HG02759 (cell line): ENCODE data around the gene INTS2.
"Not testable (repeated sequence)": the region's sequence is repeated elsewhere in the genome, so short reads cannot be mapped to it uniquely, and the experiment has no call there.

Experiments
- ATAC-seq: cut with Tn5 transposase; IDR thresholded peaks from one replicate; pipeline ENCODE4 v1.9.1; 2021; ENCODE audit warnings: mild to moderate bottlenecking, moderate library complexity; ENCODE audit not compliant: unreplicated experiment

The INTS2 gene

DNA sequence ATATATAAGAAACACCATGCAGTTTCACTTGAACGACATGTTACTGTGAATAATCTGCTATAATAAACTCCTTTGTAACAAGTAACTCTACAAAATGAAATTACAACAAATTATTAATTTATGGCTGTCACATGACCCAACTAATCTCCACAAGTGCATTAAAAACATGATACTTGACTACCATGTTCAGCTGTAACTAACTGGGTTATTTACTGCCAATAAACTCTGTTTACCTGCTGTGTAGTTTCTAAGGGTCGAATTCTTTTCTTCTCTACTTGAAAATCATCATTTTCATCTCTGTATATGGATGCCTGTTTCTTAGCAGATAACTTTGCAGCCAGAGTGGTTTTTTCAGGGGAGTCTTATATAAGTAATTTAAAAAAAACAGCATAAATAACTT, 78.9 kb downstream of the INTS2 start:
- ATAC-seq, result no peak

- no peak for ATAC-seq
Measured at GRCh38 chr17:61848247-61848646, 79.5 kb downstream of the INTS2 start.

DNA sequence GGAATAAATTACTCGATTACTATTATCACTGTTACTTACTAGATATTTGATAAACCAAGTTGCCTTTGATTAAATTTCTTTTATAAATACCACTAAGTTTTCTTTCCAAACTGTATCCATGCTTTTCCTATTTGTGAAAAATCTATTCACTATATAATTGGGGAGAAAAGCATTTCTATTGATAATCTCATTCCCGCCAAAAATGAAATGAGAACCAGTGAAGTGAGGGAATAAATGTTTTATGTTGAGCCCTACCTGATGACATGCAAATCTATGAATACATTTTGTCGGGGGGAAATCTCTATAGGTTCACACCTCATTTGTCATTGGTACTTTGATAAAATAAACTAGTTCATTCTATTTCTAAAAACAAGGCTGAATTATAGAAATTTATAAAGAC, 80.1 kb downstream of the INTS2 start:
- ATAC-seq, result no peak

GRCh38 chr17:61846761-61847375, 80.9 kb downstream of the INTS2 start:
- ATAC-seq, result no peak

DNA sequence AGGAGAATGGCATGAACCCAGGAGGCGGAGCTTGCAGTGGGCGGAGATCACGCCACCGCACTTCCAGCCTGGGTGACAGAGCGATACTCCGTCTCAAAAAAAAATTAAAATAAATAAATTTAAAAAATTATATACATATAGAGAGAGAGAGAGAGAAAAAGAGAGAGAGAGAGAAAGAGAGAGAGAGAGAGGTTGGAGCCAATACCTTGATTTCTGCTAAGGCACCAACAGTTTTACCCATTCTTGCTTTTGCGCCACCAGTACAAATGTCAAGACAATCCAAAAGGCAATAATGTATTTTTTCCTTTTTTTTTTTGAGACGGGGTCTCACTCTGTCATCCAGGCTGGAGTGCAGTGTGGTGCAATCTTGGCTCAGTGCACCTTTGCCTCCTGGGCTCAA, 81.7 kb downstream of the INTS2 start:
- ATAC-seq, result no peak

DNA sequence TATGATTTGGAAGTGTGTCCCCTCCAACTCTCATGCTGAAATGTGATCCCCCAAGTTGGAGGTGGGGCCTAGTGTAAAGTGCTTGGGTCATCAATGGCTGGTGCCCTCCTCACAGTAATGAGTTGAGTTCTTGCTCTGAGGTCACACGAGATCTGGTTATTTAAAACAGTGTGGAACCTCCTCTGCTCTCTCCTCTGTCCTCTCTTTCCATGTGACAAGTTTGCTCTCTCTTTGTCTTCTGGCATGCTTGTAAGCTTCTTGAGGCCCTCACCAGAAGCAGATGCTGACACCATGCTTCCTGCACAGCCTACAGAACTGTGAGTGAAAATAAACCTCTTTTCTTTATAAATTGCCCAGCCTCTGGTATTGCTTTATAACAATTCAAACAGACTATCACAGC, 84.3 kb downstream of the INTS2 start:
- no peak for ATAC-seq

- ATAC-seq, result no peak
Measured at GRCh38 chr17:61842899-61843298, 84.9 kb downstream of the INTS2 start.

GRCh38 chr17:61839300-61839786, 88.4 kb downstream of the INTS2 start:
- no peak for ATAC-seq

- ATAC-seq, result no peak
Measured at GRCh38 chr17:61837175-61838051, 90.4 kb downstream of the INTS2 start.

GRCh38 chr17:61836266-61837174, 91.3 kb downstream of the INTS2 start:
- no peak for ATAC-seq

- no peak for ATAC-seq
Measured at GRCh38 chr17:61835606-61836005, 92.2 kb downstream of the INTS2 start.

GRCh38 chr17:61834610-61835009, 93.2 kb downstream of the INTS2 start:
- ATAC-seq, result no peak

DNA sequence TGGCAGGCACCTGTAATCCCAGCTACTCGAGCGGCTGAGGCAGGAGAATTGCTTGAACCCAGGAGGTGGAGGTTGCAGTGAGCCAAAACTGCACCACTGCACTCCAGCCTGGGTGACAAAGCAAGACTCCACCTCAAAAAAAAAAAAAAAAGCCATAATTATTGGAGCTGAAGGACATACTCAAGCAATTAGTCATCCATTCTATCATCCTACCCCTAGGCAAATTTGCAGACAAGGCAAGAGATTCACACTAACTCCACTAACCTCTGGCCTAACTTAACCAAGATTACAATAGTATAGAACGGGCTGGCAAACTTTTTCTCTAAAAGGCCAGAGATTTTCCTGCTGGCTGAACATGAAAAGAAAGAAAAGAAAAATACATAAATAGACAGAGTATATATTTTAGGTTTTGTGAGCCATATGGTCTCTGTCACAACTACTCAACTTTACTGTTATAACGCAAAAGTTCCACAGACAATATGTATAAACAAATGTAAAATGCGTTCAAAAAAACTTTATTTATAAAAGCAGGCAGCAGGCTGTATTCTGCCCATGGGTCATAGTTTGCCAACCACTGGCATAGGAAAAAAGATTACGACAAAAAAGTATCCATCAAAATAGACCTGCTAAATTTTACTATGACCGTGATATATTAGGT, 94.1 kb downstream of the INTS2 start:
- no peak for ATAC-seq

DNA sequence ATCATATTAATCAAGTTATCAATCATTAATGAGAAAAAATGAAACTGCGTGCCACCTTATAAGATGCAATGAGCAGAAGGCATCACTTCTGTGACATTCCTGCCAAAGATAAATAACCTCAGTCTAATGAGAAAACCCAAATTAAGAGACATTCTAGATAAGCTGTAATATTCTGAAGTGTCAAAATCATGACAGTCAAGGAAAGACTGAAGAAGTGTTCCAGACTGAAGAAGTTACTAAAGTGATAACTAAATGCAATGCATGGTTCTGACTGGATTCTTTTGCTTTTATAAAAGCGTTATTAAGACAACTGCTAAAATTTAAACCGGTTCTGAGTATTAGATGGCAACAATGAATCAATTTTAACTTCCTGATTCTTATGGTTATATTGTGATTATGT, 95.3 kb downstream of the INTS2 start:
- no peak for ATAC-seq

DNA sequence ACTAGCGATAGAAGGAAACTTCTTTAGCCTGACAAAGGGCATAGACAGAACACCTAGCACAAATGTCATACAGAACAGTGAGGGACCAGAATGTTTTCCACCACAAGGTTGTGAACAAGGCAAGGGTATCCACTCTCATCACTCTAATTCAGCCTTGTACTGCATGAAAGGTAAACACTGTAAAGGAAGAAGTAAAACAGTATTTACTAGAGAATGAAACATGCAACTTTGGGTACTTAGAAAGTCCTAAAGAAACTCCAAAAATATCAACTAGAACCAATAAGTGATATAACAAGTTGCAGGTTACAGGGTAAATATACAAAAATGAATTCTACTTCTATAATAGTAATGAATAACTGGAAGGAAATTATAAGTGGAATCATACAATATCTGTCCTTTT, 96.7 kb downstream of the INTS2 start:
- no peak for ATAC-seq

DNA sequence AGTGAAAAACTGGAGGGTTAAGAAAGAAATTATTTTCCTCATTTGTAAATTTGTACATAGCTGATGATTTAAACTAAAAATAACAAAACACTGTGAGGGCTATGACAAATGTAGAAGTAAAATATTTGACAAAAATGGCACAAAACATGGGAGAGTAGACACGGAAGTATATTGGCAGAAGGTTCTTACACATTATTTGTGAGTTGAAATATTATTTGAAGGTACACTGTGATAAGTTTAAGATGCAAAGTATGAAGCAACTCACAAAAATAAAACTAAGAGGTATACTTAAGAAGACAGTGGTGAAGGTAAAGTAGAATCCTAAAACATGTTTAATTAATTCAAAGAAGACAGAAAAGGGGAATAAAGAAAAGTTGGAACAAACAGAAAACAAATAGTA, 99.1 kb downstream of the INTS2 start:
- no peak for ATAC-seq

DNA sequence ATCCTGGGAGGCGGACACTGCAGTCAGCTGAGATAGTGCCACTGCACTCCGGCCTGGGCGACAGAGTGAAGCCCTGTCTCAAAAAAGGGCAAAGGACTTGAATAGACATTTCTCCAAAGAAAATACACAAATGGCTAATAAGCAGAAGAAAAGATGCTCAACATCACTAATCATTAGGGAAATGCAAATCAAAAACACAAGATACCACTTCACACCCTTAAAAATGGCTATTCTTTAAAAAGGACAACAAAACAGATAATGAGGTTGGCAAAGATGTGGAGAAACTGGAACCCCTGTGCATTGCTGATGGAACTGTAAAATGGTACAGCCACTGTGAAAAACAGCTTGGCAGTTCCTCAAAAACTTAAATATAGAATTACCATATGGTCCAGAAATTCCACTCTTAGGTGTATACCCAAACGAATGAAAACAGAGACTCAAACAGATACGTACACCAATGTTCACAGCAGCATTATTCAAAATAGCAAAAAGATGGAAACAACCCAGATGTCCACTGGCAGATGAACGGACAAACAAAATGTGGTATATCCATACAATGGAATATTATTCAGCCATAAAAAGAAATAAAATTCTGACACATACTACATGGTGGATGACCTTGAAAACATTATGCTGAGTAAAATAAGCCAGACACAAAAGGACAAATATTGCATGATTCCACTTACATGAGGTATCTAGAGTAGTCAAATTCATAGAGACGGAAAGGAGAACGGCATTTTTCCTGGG, 100.0 kb downstream of the INTS2 start:
- no peak for ATAC-seq

- not testable (repeated sequence) for ATAC-seq
Measured at GRCh38 chr17:61826866-61827265, 100.9 kb downstream of the INTS2 start.

- not testable (repeated sequence) for ATAC-seq
Measured at GRCh38 chr17:61826198-61826597, 101.6 kb downstream of the INTS2 start.
